ENCODE data around the gene CD86. TPM values are rescaled to one million over a fixed set of nuclear protein-coding genes. Genes with fewer than 3 reads are reported as not detected.

Gene CD86
- total and polyA plus RNA-seq, 9 of the 15 experiments (the other 6 are each of a cell fraction or from before 2014, with no cell fraction given), result 0.16 TPM; not detected in 8

GRCh38 chr3:122148941-122149627, 93.9 kb downstream of the CD86 start:
- Histone ChIP-seq H2AFZ (ENCODE audit: low read depth, low read length) (no peak overlapping the region), H3K9ac (ENCODE audit: insufficient read depth in 1 of 2, low read depth in 2 of 2, low read length in 2 of 2) (no peak overlapping the region), H3K9me3 (replicated peaks; ENCODE audit: control insufficient read depth, insufficient read depth, low read depth, low read length) (no peaks in the 10 kb centered on the region), H3K4me2 (ENCODE audit: insufficient read depth, low read length) (no peak overlapping the region), H3K79me2 (ENCODE audit: control insufficient read depth, insufficient read depth, low read length) (no peaks in the 10 kb centered on the region), H3K4me1 (replicated peaks in 1 of 2; ENCODE audit: control insufficient read depth in 2 of 2, insufficient read depth in 2 of 2, low read length in 2 of 2) (no peaks in the 10 kb centered on the region), H3K36me3 (ENCODE audit: control insufficient read depth, insufficient read depth, low read length) (no peaks in the 10 kb centered on the region), H3K27me3 (ENCODE audit: control insufficient read depth in 2 of 2, insufficient read depth in 2 of 2, low read length in 2 of 2) (no peaks in the 10 kb centered on the region), H3K9me1 (ENCODE audit: control insufficient read depth, insufficient read depth, low read length) (no peaks in the 10 kb centered on the region), H4K20me1 (replicated peaks; ENCODE audit: control insufficient read depth, insufficient read depth, low read length) (no peaks in the 10 kb centered on the region), H3K4me3 (no peak overlapping the region), H3K27ac (ENCODE audit: extremely low read depth, low read depth, low read length) (no peak overlapping the region)
- no peak for DNase-seq (ENCODE audit: extremely low read depth in 1 of 4, low spot score in 3 of 4)
- in situ Hi-C loops (cut with MboI) (no loop called here), intact Hi-C loops (cut with micrococcal nuclease) (no loop called here)
- no peak for TF ChIP-seq MITF (IDR thresholded peaks at IDR 0.05)
- no peak for TF ChIP-seq MXI1 (IDR thresholded peaks at IDR 0.05; ENCODE audit: low read depth, low read length)
- ATAC-seq, result no peak
- POLR2A ChIA-PET, result no interaction called here
- CTCF ChIA-PET (ENCODE audit: low intra/inter-chr PET ratio), result no interaction called here
- no TSS peak for BruUV-seq (replicated peaks)
- 0% methylated on average over 2 of the region's 2 CpGs for WGBS (ENCODE audit: insufficient coverage, low coverage, missing lambda C conversion rate)
- no peak for FAIRE-seq

GRCh38 chr3:122151480-122151879, 96.3 kb downstream of the CD86 start:
- no TSS peak for BruUV-seq (replicated peaks)
- ChIA-PET CTCF (ENCODE audit: low intra/inter-chr PET ratio) (no interaction called here), POLR2A (no interaction called here)
- DNase-seq (ENCODE audit: extremely low read depth in 1 of 4, low spot score in 3 of 4) (no peak), FAIRE-seq (no peak), ATAC-seq (no peak)
- in situ Hi-C loops (cut with MboI) (no loop called here), intact Hi-C loops (cut with micrococcal nuclease) (no loop called here)
- 4% methylated on average over 2 of the region's 2 CpGs for WGBS (ENCODE audit: insufficient coverage, low coverage, missing lambda C conversion rate)
- Histone ChIP-seq H3K9me1 (ENCODE audit: control insufficient read depth, insufficient read depth, low read length) (no peaks in the 10 kb centered on the region), H3K79me2 (ENCODE audit: control insufficient read depth, insufficient read depth, low read length) (no peaks in the 10 kb centered on the region), H3K9ac (ENCODE audit: insufficient read depth in 1 of 2, low read depth in 2 of 2, low read length in 2 of 2) (no peak overlapping the region), H3K27me3 (ENCODE audit: control insufficient read depth in 2 of 2, insufficient read depth in 2 of 2, low read length in 2 of 2) (no peaks in the 10 kb centered on the region), H3K27ac (ENCODE audit: extremely low read depth, low read depth, low read length) (no peak overlapping the region), H3K4me1 (replicated peaks in 1 of 2; ENCODE audit: control insufficient read depth in 2 of 2, insufficient read depth in 2 of 2, low read length in 2 of 2) (no peaks in the 10 kb centered on the region), H3K36me3 (ENCODE audit: control insufficient read depth, insufficient read depth, low read length) (no peaks in the 10 kb centered on the region), H4K20me1 (replicated peaks; ENCODE audit: control insufficient read depth, insufficient read depth, low read length) (no peaks in the 10 kb centered on the region), H3K9me3 (replicated peaks; ENCODE audit: control insufficient read depth, insufficient read depth, low read depth, low read length) (no peaks in the 10 kb centered on the region), H2AFZ (ENCODE audit: low read depth, low read length) (no peak overlapping the region), H3K4me3 (no peak overlapping the region), H3K4me2 (ENCODE audit: insufficient read depth, low read length) (no peak overlapping the region)
- TF ChIP-seq ETV6 (IDR thresholded peaks at IDR 0.05; ENCODE audit: borderline replicate concordance in 1 of 2, low read depth in 2 of 2, low read length in 1 of 2) (no peak), ETV6 (CRISPR knock-in tag; IDR thresholded peaks at IDR 0.05; ENCODE audit: borderline replicate concordance) (no peak), ZNF12 (CRISPR knock-in tag; IDR thresholded peaks at IDR 0.05) (no peak), ELF1 (tag; IDR thresholded peaks at IDR 0.05) (no peak)
